Measurements from ENCODE around the gene DZANK1. TPM values are rescaled to one million over a fixed set of nuclear protein-coding genes. Genes with fewer than 3 reads are reported as not detected.
"Not testable (repeated sequence)": the region's sequence is repeated elsewhere in the genome, so short reads cannot be mapped to it uniquely, and the experiment has no call there.

Gene DZANK1
- 0.26 and 0.38 TPM in 2 replicates for total RNA-seq

GRCh38 chr20:18466894-18467730, at the start of gene DZANK1, which contains the start of gene POLR3F:
DZANK1 (minus strand) TSS chr20:18467030; CDS start chr20:18465358, 1,672 bp downstream.
POLR3F (plus strand) TSS chr20:18467390; CDS start chr20:18467507, 117 bp downstream.
- peak; percentile 92 to 96 for DNase-seq (ENCODE audit: low read depth in 2 of 2)

GRCh38 chr20:18515973-18516372, 49.1 kb upstream of the DZANK1 start:
- no peak for DNase-seq (ENCODE audit: low read depth in 2 of 2)

GRCh38 chr20:18514127-18514526, 47.3 kb upstream of the DZANK1 start:
- no peak for DNase-seq (ENCODE audit: low read depth in 2 of 2)

- no peak for DNase-seq (ENCODE audit: low read depth in 2 of 2)
These were observed 46.4 kb upstream of the DZANK1 start for GRCh38 chr20:18513208-18513607.

GRCh38 chr20:18511571-18511970, 44.7 kb upstream of the DZANK1 start:
- DNase-seq (ENCODE audit: low read depth in 2 of 2): no peak

- DNase-seq (ENCODE audit: low read depth in 2 of 2): peak; percentile 97 to 98
These were observed 40.7 kb upstream of the DZANK1 start, which contains the start of gene SEC23B for GRCh38 chr20:18507218-18508191. SEC23B (plus strand) TSS chr20:18507940; CDS start chr20:18510836, 2,896 bp downstream.

GRCh38 chr20:18506744-18507143, 39.9 kb upstream of the DZANK1 start:
- no peak for DNase-seq (ENCODE audit: low read depth in 2 of 2)

- peak; percentile 21 to 35 for DNase-seq (ENCODE audit: low read depth in 2 of 2)
These were observed 37.7 kb upstream of the DZANK1 start for GRCh38 chr20:18504479-18505060.

- DNase-seq (ENCODE audit: low read depth in 2 of 2): not testable (repeated sequence)
These were observed 34.8 kb upstream of the DZANK1 start for GRCh38 chr20:18501672-18502071.

- DNase-seq (ENCODE audit: low read depth in 2 of 2): no peak
These were observed 30.8 kb upstream of the DZANK1 start for GRCh38 chr20:18497603-18498002.

- peak; percentile 25 to 77 for DNase-seq (ENCODE audit: low read depth in 2 of 2)
These were observed 30.1 kb upstream of the DZANK1 start, which contains the start of gene RBBP9 for GRCh38 chr20:18496740-18497592. RBBP9 (minus strand) TSS chr20:18497225; CDS start chr20:18497167, 58 bp downstream.

- DNase-seq (ENCODE audit: low read depth in 2 of 2): no peak
These were observed 29.2 kb upstream of the DZANK1 start for GRCh38 chr20:18496042-18496441.

- DNase-seq (ENCODE audit: low read depth in 2 of 2): no peak
These were observed 21.5 kb upstream of the DZANK1 start for GRCh38 chr20:18488301-18488700.

- DNase-seq (ENCODE audit: low read depth in 2 of 2): no peak
These were observed 14.8 kb upstream of the DZANK1 start for GRCh38 chr20:18481596-18481995.

- no peak for DNase-seq (ENCODE audit: low read depth in 2 of 2)
These were observed 11.0 kb upstream of the DZANK1 start for GRCh38 chr20:18477821-18478220.

GRCh38 chr20:18477218-18477617, 10.4 kb upstream of the DZANK1 start:
- DNase-seq (ENCODE audit: low read depth in 2 of 2): no peak

GRCh38 chr20:18466574-18466893, 296 bp downstream of the DZANK1 start:
- peak; percentile 58 to 83 for DNase-seq (ENCODE audit: low read depth in 2 of 2)

GRCh38 chr20:18465536-18466200, 1.2 kb downstream of the DZANK1 start:
- DNase-seq (ENCODE audit: low read depth in 2 of 2): no peak

- DNase-seq (ENCODE audit: low read depth in 2 of 2): no peak
These were observed 10.2 kb downstream of the DZANK1 start for GRCh38 chr20:18456600-18456999.

- DNase-seq (ENCODE audit: low read depth in 2 of 2): no peak
These were observed 22.9 kb downstream of the DZANK1 start for GRCh38 chr20:18443886-18444285.
